Measurements from ENCODE around the gene PPP3CA.

Gene PPP3CA

GRCh38 chr4:100981447-100982204 is 365.7 kb downstream of the PPP3CA start:
- no peak overlapping the region for H3K4me3 ChIP-seq (ENCODE audit: low read length)
- TF ChIP-seq CTCF (conservative IDR thresholded peaks at IDR 0.05; ENCODE audit: low read depth, low read length): no peak
- DNase-seq (ENCODE audit: low read depth): no peak

- no peak for TF ChIP-seq CTCF (conservative IDR thresholded peaks at IDR 0.05; ENCODE audit: low read depth, low read length)
- DNase-seq (ENCODE audit: low read depth): no peak
- H3K4me3 ChIP-seq (ENCODE audit: low read length): no peak overlapping the region
Measured at GRCh38 chr4:100979736-100980135, 367.6 kb downstream of the PPP3CA start.

GRCh38 chr4:100977746-100978397 is 369.5 kb downstream of the PPP3CA start:
- H3K4me3 ChIP-seq (ENCODE audit: low read length): no peak overlapping the region
- DNase-seq (ENCODE audit: low read depth): no peak
- TF ChIP-seq CTCF (conservative IDR thresholded peaks at IDR 0.05; ENCODE audit: low read depth, low read length): no peak

- no peak overlapping the region for H3K4me3 ChIP-seq (ENCODE audit: low read length)
- DNase-seq (ENCODE audit: low read depth): no peak
- no peak for TF ChIP-seq CTCF (conservative IDR thresholded peaks at IDR 0.05; ENCODE audit: low read depth, low read length)
Measured at GRCh38 chr4:100977274-100977673, 370.1 kb downstream of the PPP3CA start.
